RPMI7951 (cell line): ENCODE measurements around the gene GPR173. TPM values are rescaled to one million over a fixed set of nuclear protein-coding genes. Genes with fewer than 3 reads are reported as not detected.

Experiments used
- DNase-seq: peaks from one replicate; pipeline ENCODE4 v3.0.0-alpha.2; 2012; ENCODE audit warnings: low read depth
- total RNA-seq: library from RNA; depleted of rRNA; stranded (reverse); fragments of >200 nt; shearing (Covaris generic); gene quantifications from 2 replicates; pipeline ENCODE4 v1.2.3, GENCODE V29; 2014; rRNA removed

Gene GPR173, protein sequence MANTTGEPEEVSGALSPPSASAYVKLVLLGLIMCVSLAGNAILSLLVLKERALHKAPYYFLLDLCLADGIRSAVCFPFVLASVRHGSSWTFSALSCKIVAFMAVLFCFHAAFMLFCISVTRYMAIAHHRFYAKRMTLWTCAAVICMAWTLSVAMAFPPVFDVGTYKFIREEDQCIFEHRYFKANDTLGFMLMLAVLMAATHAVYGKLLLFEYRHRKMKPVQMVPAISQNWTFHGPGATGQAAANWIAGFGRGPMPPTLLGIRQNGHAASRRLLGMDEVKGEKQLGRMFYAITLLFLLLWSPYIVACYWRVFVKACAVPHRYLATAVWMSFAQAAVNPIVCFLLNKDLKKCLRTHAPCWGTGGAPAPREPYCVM
- total RNA-seq: 1.4 and 2.4 TPM in 2 replicates

DNA sequence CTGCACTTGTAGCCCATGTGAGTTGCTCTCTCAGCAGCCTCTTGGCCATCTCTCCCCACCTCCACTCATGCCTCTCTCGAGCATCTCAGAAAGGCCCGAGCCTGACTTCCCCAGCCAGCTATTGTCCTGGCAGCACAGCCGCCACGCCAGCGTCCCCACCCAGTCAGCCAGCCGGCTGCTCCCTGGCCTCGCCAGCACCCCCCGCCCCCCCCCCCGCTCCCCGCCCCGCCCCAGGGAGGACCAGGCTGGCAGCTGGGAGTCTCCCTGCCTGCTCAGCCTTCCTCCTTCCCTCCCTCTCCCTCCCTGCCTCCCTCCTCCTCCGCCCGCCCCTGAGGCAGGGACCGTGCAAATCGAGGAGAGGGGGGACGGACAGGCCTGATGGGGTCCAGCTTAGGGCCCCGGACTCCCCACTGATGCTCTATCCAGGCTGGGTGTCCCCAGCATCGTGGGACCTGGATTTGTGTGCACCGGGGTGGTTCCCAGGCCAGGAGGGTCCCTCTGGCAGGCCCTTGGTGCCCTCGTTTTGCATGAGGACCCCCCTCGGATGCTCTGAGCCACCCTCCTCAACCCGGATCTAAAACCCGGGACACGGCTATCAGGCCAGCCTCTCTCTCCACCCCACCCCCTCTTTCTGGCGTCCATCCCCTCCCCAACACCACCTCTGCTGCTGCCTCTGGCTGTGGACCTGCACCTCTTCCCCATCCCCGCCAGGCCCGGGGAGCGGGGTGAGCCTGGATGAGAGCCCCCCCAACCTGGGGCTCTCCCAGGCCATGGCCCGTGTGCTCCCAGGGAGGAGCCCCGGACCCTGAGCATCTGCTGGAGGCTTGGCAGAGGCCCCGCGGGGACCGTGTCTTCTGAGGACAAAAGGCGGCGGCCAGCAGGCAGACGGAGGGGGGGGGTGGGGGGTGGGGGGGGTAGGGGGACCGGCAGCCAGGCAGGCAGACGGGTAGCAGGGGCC, at the start of gene GPR173:
GPR173 (plus strand) TSS at position 621 of the 958 bp plus-strand sequence. CDS start 27,833 bp downstream, outside the sequence.
- DNase-seq: peak; percentile 85

GRCh38 chrX:53000447-53001135, 48.0 kb upstream of the GPR173 start:
- DNase-seq: no peak

DNA sequence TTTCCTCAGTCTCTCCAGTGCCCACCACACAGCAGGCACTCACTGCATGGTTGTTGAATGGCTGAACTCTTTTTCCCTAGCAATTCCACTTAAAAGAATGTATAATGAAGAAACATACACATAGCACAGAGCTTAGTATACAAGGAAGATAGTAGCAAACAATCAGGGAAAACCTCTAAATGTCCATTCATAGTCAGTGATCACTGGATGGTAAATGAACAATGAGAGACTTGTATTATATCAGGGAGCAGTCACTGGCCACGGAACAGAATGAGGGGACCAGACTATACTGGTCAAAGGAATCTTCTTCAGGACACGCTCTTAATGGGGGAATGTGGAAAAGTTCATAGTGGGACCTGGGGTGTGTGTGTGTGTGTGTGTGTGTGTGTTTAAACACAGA, 46.6 kb upstream of the GPR173 start:
- DNase-seq: no peak

DNA sequence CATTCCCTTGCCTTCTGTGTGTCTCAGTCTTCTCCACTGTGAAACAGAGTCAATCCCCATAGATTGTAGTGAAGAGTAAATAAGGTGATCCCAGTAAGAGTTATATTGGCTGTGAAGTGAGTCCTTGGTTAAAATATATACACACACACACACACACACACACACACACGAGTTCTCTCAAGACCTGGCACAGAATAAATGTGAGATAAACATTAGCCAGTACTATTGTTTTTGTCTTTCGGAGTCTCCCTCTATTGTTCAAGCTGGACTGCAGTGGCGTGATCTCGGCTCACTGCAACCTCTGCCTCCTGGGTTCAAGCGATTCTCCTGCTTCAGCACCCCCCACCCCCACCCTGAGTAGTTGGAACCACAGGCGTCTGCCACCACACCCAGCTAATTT, 45.5 kb upstream of the GPR173 start:
- DNase-seq: no peak

DNA sequence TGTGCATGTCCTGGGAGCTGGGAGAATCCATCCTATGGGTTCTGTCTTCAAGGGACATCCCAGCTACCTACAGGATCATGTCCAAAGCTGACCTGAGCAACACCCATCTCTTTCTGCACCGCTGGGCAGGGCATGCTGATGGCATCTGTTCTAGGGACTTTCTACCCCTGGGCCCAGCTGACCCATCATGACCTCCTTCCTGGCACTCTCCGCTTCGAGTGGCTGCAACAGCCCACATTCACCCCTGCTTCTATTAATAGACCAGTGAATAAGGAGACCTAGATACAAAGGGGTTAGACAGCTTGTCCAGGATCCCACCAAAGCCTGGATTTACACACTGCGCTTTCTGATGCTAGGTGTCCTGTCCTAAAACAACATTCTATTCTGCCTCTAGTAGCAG, 44.6 kb upstream of the GPR173 start:
- no peak for DNase-seq

- DNase-seq: no peak
Observed at GRCh38 chrX:53004811-53005210, 43.8 kb upstream of the GPR173 start.

GRCh38 chrX:53005327-53005726, 43.3 kb upstream of the GPR173 start:
- DNase-seq: no peak

DNA sequence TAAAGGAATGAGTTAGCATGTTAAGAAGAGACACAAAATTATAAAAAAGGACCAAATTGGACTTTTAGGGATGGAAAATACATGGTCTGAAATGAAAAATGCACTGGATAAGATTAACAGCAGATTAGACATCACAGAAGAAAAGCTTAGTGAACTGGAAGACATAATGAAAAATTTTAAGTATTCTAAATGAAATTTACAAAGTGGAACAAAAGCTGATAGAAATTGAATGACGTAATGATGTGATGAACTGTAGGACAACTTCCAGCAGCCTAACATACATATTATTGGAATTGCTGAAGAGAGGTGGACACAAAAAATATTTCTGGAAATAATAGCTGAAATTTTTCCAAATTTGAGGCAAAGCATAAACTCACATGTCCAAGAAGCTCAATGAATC, 39.6 kb upstream of the GPR173 start:
- no peak for DNase-seq

- DNase-seq: no peak
Observed at GRCh38 chrX:53013291-53013690, 35.3 kb upstream of the GPR173 start.

DNA sequence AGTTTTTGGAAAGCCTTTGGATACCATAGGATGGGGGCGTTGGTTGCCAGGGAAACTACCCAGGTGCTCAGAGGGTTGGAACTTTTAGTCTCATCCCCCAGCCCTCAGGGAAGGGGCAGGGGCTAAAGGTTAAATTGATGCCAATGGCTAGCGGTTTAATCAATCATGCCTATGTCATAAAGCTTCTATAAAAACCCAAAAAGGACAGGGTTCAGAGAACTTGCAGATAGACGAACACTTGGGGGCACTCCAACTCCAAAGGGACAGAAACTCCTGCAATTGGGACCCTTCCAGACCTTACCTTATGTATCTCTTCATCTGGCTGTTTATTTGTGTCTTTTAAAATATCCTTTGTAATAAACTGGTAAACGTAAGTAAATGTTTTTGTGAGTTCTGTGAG, 30.0 kb upstream of the GPR173 start:
- peak; percentile 7 for DNase-seq

GRCh38 chrX:53022381-53022780, 26.2 kb upstream of the GPR173 start:
- DNase-seq: no peak

DNA sequence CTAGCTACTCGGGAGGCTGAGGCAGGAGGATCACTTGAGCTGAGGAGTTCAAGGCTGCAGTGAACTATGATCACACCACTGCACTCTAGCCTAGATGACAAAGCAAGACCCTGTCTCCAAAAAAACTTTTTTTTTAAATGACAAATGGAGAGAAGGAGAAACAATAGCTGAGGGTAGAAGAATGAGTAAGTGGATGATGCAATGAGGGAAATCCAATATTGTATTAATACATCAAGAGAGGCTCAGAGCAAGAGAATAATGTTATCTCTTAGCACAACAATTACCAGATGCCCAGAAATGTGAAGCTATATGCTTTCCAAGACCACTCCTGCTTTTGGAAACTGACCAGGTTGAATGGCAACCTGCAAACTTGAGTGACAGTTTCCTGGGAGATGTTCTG, 19.9 kb upstream of the GPR173 start:
- DNase-seq: no peak

DNA sequence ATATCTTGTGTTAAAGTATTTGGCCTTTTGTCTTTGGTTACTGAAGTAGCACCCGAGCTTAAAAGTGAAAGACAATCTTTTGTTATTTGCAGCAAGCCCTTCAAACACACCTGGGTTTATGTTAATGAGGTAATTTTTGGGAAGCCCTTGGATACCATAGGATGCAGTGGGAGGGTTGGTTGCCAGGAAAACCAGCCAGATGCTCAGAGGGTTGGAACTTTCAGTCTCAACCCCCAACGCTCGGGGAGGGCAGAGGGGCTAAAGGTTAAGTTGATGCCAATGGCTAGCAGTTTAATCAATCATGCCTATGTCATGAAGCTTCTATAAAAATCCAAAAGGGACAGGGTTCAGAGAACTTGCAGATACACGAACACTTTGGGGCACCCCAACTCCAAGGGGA, 17.2 kb upstream of the GPR173 start:
- DNase-seq: no peak

- DNase-seq: no peak
Observed at GRCh38 chrX:53036149-53036548, 12.4 kb upstream of the GPR173 start.

- DNase-seq: no peak
Observed at GRCh38 chrX:53039236-53039635, 9.4 kb upstream of the GPR173 start.

DNA sequence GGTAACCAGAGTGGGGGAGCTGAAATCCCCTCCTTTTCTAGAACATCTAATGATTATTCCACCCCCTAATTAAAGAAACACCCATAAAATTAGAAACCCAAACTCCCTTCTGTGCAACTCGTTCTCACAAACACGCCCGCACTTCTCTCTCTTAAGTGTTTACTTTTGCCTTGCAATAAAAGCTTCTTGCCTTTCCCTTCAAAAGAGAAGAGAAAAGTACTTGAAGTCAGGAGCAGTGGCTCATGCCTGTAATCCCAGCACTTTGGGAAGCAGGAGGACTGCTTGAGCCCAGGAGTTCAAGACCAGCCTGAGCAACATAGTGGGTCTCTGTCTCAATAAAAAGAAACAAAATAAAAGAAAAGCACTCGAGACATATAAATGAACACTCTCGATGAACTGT, 3.6 kb upstream of the GPR173 start:
- no peak for DNase-seq

DNA sequence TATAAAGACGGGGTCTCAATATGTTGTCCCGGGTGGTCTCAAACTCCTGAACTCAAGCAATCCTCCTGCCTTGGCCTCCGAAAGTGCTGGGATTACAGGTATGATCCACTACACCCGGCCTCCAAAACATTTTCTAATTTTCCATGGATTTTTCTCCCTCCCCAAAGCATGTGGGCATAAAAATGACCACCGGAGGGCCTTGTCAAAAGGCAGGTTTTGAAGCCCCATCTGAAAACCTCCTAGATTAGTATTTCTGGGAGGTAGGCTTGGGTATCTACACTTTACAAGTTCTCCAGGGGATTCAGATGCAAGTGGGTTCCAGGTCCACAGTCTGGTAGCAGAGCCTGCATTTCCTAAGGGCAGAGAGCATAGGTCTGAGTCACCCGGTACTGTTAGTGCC, 1.4 kb upstream of the GPR173 start:
- DNase-seq: peak; percentile 32

GRCh38 chrX:53049127-53049517, 533 bp downstream of the GPR173 start:
- DNase-seq: no peak

- peak; percentile 9 for DNase-seq
Observed at GRCh38 chrX:53050841-53051240, 2.3 kb downstream of the GPR173 start.

DNA sequence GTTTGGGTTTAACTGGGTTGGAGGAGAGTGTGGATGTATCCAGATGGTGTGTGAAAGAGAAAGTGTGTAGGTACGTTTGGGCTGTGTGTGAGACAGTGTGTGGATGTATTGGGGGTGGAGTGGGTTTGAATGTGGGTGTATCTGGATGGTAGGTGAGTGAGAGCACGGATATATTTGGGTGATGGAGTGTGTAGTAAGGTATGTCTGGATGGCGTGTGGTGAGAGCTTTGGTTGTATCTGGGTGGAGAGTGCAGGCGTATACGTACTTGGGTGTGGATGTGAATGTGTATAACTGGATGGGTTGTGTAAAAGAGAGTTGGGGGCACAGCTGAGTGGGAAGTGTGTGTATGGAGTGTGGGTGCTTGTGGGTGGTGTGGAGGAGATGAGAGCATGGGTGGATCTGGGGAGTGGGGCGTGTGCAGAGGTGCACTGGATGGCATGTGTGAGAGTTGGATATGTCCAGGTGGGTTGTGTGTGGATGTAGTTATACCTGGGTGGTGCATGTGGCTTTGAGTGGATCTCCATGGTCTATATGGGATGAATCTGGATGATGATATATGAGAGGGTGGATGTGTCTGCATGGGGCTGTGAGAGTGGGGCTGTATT, 6.8 kb downstream of the GPR173 start:
- DNase-seq: no peak

DNA sequence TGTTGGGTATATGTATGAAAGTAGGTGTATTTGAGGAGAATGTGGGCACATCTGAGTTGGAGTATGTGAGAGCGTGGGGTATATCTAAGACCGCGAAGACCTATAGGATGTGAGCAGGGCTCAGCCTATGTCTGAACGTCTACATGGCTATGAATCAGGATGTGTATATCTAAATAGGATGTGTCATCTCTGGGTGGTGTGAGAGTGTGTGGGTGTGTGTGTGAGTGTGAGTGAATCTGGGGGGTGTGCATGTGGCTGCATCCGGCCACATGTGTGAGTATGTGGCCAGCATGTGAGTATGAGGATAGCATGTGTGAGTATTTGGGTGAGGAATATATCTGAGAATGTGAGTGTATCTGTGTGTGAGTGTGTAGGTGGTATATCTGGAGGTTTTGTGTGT, 7.7 kb downstream of the GPR173 start:
- no peak for DNase-seq

- no peak for DNase-seq
Observed at GRCh38 chrX:53065104-53065503, 16.5 kb downstream of the GPR173 start.
